Right atrium auricular region (tissue), 2 donors: Measurements from ENCODE around the gene CHAC1. TPM values are rescaled to one million over a fixed set of nuclear protein-coding genes. Genes with fewer than 3 reads are reported as not detected.
"Not testable (repeated sequence)": the region's sequence is repeated elsewhere in the genome, so short reads cannot be mapped to it uniquely, and the experiment has no call there.

ENCODE experiments used
- DNase-seq: peaks from one replicate; pipeline ENCODE4 v3.0.0-alpha.2; 2019; ENCODE audit warnings: low spot score
- H3K27ac ChIP-seq, 2 donors: fragments of 200-600 bp; sonication (generic); 1 replicate in 1 of 2; 2 replicates in 1 of 2; pipeline ENCODE4 v1.5.1; 2016 to 2019
- H3K27me3 ChIP-seq, 2 donors: fragments of 200-600 bp; sonication (generic); one replicate each; pipeline versions ENCODE4 v1.5.1 to v1.6.0; 2017 to 2019
- H3K36me3 ChIP-seq: fragments of 200-600 bp; sonication (generic); one replicate; pipeline ENCODE4 v1.5.1; 2016
- H3K4me1 ChIP-seq, 2 donors: fragments of 200-600 bp; sonication (generic); one replicate each; pipeline versions ENCODE4 v1.5.1 to v1.6.0; 2017 to 2019
- H3K4me3 ChIP-seq, 2 donors: fragments of 200-600 bp; sonication (generic); 1 replicate in 1 of 2; 2 replicates in 1 of 2; pipeline ENCODE4 v1.5.1; 2017 to 2019; ENCODE audit warnings: mild to moderate bottlenecking in 1 of 2, moderate library complexity in 1 of 2
- H3K9me3 ChIP-seq, 2 donors: fragments of 200-600 bp; sonication (generic); one replicate each; pipeline ENCODE4 v1.5.1; 2019
- total RNA-seq, 2 donors: library from RNA; depleted of rRNA; stranded (reverse); fragments of >200 nt; gene quantifications; one replicate each; pipeline ENCODE4 v1.1.0, GENCODE V29; 2016
- TF ChIP-seq, protein P1 (sequence below), 2 donors: fragments of 200-600 bp; sonication (generic); IDR thresholded peaks; one replicate each; pipeline ENCODE4 v1.5.1; 2019; ENCODE audit warnings: antibody characterized with exemption in 2 of 2

The CHAC1 gene
- total RNA-seq, 2 donors from 2014 or later, result 11.9 to 36.1 TPM

DNA sequence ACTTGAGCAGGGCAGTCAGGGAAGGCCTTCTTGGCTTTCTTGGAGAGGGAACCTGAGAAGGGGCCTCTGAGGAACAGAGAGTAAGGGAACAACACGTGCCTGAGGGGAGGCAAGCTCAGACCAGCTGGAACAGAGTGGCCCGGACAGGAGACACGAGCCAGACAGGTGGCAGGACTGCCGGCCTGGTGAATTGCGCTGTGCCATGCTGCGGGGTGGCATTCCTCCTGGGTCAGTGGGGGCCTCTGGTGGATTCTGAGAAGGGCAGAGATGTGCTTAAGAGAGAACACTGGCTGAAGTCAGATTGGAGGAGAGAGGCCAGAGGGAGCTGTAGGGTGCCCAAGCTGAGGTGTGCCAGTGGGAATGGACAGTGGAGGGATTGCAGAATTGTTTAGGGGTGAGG, 4.9 kb downstream of the CHAC1 start:
- no peak overlapping the region for H3K4me3 ChIP-seq
- no peak for DNase-seq
- TF ChIP-seq, protein P1, sequence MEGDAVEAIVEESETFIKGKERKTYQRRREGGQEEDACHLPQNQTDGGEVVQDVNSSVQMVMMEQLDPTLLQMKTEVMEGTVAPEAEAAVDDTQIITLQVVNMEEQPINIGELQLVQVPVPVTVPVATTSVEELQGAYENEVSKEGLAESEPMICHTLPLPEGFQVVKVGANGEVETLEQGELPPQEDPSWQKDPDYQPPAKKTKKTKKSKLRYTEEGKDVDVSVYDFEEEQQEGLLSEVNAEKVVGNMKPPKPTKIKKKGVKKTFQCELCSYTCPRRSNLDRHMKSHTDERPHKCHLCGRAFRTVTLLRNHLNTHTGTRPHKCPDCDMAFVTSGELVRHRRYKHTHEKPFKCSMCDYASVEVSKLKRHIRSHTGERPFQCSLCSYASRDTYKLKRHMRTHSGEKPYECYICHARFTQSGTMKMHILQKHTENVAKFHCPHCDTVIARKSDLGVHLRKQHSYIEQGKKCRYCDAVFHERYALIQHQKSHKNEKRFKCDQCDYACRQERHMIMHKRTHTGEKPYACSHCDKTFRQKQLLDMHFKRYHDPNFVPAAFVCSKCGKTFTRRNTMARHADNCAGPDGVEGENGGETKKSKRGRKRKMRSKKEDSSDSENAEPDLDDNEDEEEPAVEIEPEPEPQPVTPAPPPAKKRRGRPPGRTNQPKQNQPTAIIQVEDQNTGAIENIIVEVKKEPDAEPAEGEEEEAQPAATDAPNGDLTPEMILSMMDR (IDR thresholded peaks at IDR 0.05), result no peak
- H3K27me3 ChIP-seq, result no peaks in the 10 kb centered on the region
- no peaks in the 10 kb centered on the region for H3K36me3 ChIP-seq
- H3K4me1 ChIP-seq, result peaks cover 0 to 32% of the 10 kb centered on the region in 2 donors
- H3K27ac ChIP-seq, result peak overlapping the region; percentile 29 to 88
- H3K9me3 ChIP-seq, result no peaks in the 10 kb centered on the region

DNA sequence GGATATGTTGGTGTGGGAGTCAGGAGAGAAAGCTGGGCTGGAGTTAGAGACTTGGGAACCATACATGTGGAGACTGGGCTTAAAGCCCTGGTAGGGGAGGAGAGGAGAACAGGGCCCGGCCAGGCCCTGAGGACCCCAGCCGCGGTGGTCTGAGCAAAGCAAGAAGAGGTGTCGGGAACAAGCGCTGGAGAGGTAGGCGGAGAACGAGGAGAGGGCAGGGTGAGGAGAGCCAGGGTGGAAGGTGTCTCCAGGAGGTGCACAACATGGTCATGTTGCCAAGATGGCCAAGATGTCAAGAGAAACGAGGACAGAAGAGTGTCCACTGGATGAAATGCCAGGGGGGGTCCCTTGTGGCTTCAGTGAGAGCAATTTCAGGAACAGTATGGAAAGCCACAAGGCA, 5.5 kb downstream of the CHAC1 start:
- Histone ChIP-seq H3K36me3 (no peaks in the 10 kb centered on the region), H3K27me3 (no peaks in the 10 kb centered on the region), H3K4me1 (peaks cover 0 to 27% of the 10 kb centered on the region in 2 donors), H3K4me3 (no peak overlapping the region), H3K9me3 (no peaks in the 10 kb centered on the region), H3K27ac (peak overlapping the region in 1 of 2 donors; percentile 88)
- TF ChIP-seq, protein P1 (IDR thresholded peaks at IDR 0.05), result no peak
- DNase-seq, result no peak

DNA sequence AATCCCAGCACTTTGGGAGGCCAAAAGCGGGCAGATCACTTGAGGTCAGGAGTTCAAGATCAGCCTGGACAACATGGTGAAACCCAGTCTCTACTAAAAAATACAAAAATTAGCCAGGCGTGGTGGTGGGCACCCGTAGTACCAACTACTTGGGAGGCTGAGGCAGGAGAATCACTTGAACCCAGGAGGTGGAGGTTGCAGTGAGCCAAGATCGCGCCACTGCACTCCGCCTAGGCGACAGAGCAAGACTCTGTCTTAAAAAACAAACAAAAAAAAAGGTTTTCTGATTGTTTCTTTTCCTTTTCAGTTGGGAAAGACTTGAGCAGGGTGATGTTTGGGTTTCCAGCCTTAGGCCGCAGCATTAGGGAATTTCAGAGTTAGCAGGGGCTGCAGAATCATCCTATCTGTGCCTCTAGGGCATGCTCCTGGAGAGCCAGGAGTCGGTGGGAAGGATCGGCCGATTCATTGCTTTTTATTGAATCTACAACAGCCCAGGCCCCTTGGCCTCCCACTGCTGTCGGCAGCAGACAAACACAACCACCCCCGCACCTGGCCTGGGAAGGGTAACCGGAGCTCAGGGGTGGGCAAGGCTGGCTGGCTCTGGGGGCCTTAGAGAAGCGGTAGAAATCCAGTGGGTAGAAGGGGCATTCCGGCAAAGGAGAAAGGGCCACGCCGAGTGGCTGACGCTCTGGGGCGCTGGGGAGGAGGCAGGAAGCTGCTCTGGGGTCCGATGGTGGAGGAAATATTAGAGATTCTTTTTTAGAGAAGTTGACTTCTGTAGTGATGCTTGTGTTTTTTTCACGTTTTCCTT, 6.3 kb downstream of the CHAC1 start:
- TF ChIP-seq, protein P1 (IDR thresholded peaks at IDR 0.05), result no peak
- peaks cover 0 to 24% of the 10 kb centered on the region in 2 donors for H3K4me1 ChIP-seq

DNA sequence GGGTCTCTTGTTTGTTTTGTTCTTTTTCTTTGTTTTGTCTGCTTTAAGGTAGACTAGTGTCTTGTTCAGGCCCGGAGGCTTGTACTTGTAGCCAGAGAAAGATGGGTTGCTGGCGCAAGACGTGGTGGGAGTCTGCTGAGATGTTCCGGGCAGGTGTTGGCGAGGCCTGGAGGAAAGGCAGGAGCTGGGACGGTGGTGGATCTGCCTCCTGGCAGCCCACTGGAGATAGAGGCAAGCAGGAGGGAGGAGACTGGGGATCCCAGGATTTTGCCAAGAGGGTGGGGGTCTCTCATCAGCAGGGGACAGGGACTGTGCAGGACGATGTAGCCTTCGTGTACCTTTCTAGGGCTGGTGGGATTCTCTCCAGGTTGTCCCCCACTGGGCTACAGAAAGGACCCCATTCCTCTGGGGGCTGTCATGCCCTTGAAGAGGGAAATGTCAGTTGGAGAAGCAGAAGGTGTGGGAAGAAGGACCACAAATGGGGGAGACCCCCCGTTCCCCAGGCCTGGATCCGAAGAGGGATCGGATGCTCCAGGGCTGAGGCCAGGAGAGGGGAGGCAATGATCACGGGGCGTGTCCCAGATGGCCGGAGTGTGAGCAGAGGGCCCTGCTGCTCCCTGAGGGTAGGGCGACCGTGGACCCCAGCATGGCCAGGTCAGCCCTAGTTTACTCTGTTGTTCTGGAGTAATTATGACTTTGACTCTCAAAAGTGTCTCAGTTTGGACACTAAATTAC, 7.0 kb downstream of the CHAC1 start:
- H3K27ac ChIP-seq, result no peak overlapping the region
- DNase-seq, result no peak
- no peaks in the 10 kb centered on the region for H3K27me3 ChIP-seq
- H3K9me3 ChIP-seq, result no peaks in the 10 kb centered on the region
- no peak overlapping the region for H3K4me3 ChIP-seq
- H3K4me1 ChIP-seq, result peaks cover 0 to 24% of the 10 kb centered on the region in 2 donors
- H3K36me3 ChIP-seq, result no peaks in the 10 kb centered on the region
- TF ChIP-seq, protein P1 (IDR thresholded peaks at IDR 0.05), result no peak

More for the DNA sequence above, 6.3 kb downstream of the CHAC1 start:
- DNase-seq, result no peak
- no peaks in the 10 kb centered on the region for H3K36me3 ChIP-seq
- no peak overlapping the region for H3K27ac ChIP-seq
- no peaks in the 10 kb centered on the region for H3K27me3 ChIP-seq
- no peaks in the 10 kb centered on the region for H3K9me3 ChIP-seq
- H3K4me3 ChIP-seq, result no peak overlapping the region

DNA sequence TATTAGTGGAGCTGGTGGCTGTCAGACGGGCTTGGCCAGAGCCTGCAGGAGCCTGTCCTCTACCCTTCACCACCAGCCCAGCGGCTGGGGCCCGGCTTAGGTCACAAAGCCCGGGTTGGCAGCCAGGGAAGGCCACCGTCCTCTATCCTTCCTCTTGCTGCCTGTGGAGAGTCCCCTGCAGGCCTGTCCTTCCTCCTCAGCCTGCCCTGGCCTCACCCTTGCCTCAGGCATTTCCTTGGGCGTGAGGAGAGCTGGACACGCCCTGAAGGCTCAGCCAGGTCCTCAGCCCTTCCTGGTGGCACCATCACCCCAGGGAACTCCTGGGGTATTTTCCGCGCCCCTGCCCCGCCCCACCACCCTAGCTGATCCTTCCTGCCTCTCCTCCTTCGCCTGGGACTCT, 7.7 kb downstream of the CHAC1 start:
- Histone ChIP-seq H3K4me1 (peaks cover 0 to 22% of the 10 kb centered on the region in 2 donors), H3K36me3 (no peaks in the 10 kb centered on the region)
- TF ChIP-seq, protein P1 (IDR thresholded peaks at IDR 0.05), result no peak

DNA sequence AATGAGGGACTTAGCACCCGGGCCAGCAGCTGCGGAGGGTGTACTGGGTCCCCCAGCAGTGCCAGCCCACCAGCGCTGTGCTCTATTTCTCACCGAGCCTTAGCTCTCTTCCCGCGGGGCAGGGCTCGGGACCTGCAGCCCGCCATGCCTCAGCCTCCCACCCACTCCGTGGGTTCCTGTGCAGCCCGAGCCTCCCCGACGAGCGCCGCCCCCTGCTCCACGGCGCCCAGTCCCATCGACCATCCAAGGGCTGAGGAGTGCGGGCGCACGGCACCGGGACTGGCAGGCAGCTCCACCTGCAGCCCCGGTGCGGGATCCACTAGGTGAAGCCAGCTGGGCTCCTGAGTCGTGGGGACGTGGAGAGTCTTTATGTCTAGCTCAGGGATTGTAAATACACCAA, 8.5 kb downstream of the CHAC1 start:
- not testable (repeated sequence) for H3K9me3 ChIP-seq, H3K27me3 ChIP-seq, H3K4me3 ChIP-seq, H3K36me3 ChIP-seq, H3K27ac ChIP-seq, DNase-seq
- peaks cover 0 to 19% of the 10 kb centered on the region in 2 donors for H3K4me1 ChIP-seq

More for the DNA sequence above, 7.7 kb downstream of the CHAC1 start:
- Histone ChIP-seq H3K27me3 (no peaks in the 10 kb centered on the region), H3K9me3 (no peaks in the 10 kb centered on the region), H3K4me3 (no peak overlapping the region), H3K27ac (no peak overlapping the region)
- no peak for DNase-seq

DNA sequence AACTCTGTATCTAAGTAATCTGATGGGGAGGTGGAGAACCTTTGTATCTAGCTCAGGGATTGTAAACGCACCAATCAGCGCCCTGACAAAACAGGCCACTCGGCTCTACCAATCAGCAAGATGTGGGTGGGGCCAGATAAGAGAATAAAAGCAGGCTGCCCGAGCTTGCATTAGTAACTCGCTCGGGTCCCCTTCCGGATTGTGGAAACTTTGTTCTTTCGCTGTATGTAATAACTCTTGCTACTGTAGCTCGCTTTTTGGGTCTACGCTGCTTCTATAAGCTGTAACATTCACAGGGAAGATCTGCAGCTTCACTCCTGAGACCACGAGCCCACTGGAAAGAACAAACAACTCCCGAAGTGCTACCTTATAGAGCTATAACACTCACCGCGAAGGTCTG, 9.0 kb downstream of the CHAC1 start:
- not testable (repeated sequence) for H3K27ac ChIP-seq, DNase-seq, H3K36me3 ChIP-seq, H3K4me3 ChIP-seq, H3K9me3 ChIP-seq, H3K27me3 ChIP-seq
- H3K4me1 ChIP-seq, result peaks cover 0 to 13% of the 10 kb centered on the region in 2 donors
